ENCODE measurements around the gene SMARCD2.

SMARCD2 gene

GRCh38 chr17:63830904-63831491, 11.5 kb downstream of the SMARCD2 start:
- no peak for DNase-seq

GRCh38 chr17:63830278-63830677, 12.2 kb downstream of the SMARCD2 start:
- DNase-seq: no peak

DNA sequence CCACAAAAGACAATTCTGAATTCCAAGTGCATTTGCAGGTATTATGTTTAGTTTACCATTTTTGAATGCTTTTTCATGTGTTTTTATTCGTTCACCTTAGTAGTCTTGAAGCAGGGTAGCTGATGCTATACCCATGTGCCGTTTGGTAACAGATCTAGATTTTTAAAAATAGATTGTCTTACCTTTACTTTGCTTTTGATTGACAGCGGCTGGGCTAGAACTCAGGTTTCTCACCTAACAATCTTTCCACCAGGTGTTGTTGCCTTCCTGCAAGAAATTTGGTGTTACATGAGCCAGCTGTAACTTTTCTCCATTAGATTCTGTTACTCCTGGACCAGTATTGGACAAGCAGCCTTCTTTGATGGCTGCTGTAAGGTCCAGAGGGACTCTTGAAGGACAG, 13.5 kb downstream of the SMARCD2 start:
- no peak for DNase-seq

DNA sequence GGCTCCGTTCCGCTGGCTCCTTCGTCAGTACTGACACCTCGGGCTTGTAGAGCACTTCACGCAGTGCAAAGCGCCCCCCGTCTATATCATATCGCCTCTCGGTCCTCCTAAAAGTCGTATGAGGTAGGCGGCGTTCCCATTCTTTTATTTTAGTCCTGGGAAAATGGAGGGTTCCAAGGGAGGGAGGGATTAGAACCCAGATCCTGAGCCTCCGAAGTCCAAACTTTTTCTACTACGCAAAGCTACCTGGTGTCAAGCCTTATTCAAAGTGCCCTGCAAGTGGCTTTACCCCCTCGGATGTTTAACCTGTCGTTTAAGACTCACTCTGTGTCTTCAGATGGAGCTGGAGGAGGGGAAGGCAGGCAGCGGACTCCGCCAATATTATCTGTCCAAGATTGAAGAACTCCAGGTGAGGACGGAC, 14.7 kb downstream of the SMARCD2 start:
- no peak for DNase-seq

DNA sequence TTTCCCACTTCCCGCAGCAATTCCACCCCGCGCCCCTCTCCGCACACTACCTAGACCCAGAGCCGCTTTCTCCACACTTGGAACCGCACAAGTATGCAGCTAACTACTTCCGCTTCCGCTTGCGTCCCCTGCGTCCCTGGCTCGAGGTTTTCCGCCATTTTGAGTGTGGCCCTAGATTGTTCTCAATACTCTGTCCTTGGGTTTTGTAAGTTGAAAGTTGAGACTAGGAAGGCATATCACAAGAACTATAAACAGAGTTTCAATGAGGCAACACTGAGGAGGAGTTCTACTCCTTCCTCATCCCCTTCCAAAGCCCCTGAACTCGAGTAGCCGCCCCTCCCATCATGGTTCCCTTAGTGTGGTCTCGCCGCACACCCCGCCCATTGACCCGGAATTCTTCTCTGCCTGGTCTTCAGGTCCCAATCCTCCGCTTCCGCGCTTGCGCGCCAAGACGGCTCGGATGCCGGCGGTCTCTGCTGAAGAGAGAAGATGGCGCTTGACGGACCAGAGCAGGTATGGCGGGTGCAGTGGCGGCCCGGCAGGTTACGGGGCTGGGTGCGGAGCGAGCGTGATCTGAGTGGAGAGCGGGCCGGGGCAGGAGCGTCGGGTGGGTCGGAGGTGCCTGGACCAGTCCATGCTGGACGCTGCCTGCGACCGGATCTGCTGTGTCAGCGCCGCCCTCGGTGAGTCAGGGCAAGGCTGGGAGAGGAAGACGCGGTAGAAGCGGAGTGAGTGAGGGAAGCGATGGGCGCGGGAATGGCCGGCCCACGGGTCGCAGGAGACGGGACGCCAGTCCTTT, 15.3 kb downstream of the SMARCD2 start, which contains the start of the genes FTSJ3 and PSMC5:
TSS of gene FTSJ3 (minus strand) at position 662 of the 799 bp plus-strand sequence. CDS start 761 bp downstream, outside the sequence.
TSS of gene PSMC5 (plus strand) at position 430 of the 799 bp plus-strand sequence. CDS start at position 490, 60 bp downstream.
- DNase-seq: peak; percentile 92

DNA sequence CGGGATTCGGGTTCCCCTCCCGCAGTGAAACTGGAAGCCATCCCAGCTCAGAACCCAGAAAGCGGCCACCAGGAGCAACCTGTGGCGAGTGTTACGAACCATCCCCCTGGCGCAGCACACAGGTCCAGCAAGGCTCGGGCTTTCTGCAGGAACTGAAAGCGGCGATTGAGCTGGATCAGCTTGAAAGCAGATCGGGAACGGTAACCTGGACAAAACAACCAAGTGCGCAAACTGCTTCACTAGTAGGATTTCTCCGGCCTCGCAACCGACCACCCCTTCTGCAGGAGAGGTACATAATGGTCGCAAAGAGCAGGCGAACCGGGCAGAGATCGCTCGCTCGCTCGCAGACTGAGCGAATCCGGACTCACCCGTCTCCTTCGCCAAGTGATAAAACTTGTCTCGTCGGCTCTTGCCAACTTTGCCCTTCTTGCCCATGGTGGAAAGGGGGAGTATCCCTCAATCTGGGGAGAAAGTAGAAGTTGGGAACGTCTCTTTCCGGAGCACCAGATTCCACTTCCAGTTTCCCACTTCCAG, 15.9 kb downstream of the SMARCD2 start:
- DNase-seq: no peak

GRCh38 chr17:63824362-63824761, 18.1 kb downstream of the SMARCD2 start:
- no peak for DNase-seq

DNA sequence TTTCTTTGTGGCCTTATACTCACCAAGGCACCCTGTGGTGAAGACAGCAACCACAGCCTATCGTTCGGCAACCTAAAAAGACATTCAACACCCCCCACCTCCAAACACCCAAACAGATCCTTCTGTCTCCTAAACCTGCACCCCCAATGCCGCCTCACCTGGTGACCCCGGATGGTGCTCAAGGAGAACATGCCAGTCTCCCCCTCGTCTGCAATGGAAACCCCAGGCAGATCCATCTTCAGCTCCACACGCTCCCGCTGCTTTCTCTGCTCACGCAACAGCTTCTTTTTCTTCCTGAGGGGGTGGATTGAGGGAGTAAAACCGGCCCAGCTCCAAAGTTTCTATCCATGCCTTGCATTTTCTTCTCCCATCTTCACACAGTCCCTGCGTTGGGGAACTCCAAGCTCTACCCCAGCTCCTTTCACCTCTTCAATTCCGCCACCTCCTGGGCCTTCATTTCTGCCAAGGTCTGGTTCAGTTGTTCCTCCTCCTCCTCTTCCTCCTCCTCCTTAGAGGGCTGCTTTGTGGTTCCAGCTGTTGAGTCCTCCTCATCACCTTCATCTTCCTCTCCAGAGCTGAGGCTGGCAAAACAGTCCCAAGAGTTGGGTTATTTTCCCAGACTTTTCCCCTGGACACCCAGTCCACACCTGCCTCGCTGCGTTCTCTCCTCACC, 18.7 kb downstream of the SMARCD2 start:
- no peak for DNase-seq

DNA sequence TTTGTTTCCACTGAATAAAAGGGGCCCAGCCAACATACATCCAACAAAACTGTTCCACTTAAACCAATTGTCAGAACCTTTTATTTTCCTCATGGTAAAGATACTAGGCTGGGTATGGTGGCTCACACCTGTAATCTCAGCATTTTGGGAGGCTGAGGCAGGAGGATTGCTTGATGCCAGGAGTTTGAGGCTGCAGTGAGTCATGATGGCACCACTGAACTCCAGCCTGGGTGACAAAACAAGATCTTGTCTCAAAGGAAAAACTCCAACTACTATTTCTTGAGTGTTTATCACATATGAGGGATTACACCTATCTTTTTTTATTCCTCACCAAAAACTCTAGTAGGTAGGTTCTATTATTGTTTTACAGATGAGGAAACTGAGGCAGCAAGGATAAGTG, 19.9 kb downstream of the SMARCD2 start:
- DNase-seq: no peak

DNA sequence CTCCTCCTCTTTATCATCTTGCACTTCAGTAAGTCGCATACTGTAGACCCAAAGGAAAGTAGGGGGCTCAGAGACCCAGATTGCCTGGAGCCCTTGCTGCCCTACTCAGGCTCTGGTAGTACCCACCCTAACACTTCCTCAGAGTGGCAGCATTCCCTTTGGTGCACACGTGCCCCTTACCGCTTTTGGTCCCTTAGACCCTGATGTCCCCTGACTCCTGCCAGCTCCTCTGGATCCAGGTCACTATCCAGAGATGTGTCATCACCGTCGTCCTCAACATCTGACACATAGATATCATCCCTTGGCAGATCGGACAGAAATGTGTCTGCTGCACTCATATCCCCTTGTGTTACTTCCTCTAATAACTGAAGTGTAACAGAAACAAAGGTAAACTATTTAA, 20.7 kb downstream of the SMARCD2 start:
- DNase-seq: no peak

DNA sequence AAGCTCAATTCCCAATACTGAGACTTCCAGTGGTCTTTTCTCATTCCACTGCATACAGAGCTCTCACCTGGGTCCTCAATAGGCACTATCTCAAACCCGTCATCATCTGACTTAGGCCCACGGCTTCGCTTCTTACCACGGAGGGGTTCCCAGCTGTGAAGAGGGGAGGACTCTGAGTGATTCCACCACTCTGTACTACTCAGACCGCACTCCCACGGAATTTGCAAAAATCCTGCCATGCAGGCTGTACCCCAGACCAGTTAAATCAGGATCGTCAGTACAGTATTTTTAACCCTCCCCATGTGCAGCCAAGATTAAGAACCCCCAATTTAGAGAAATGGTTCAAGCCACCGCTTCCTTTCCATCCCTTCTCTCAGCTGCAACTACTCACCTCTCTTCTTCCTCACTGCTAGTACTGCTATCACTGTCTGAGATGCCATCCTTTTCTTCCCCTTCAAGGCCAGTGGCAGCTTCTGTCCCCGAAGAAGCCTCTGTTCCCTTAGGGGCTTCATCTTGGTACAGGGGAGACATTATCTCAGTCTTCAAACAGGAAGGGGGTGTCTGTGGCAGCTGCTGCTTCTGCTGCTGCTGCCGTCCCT, 21.4 kb downstream of the SMARCD2 start:
- DNase-seq: no peak

DNA sequence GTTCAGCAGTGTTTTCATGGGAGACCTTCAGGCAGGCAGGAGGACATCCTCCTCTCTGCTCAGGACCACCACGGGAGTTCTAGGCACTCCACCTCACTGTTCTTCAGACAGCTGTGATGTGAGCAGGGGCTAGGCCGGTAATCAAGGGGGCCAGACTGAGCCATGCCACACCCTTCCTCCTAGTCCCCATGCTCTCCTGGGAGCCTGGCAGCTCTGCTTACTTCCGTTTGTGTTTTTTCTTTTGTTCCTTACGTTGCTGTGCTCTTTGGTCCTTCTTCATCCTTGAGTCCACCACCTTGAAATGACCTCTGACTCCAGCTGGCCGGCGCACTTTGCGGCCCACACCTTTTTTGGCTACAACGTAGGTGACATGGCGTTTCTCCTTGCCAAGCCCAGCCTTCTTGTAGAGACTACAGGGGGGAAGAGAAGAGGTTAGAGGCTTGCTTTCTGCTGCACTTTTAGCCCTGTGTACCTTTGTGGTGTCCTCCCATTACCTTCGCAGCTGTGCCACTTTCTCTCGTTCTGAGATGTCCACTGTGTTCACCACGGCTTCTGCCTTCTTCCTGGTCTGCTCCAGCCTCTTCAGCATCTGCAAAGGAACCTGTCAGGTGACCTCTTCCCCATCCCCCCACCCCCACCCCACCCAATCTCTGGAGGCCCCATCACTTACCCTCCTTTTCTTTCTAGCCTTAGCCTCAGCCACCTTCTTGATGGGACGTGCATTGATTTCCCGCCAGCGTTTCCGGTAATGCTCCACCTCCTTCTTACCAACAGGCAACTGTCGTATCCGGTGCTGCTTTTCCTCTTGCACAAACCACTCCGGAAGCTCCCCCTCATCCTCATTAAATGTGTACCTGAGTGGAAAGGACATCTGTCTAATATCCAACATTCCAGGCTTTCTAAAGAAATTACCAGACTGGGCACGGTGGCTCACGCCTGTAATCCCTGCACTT, 22.6 kb downstream of the SMARCD2 start:
- no peak for DNase-seq

DNA sequence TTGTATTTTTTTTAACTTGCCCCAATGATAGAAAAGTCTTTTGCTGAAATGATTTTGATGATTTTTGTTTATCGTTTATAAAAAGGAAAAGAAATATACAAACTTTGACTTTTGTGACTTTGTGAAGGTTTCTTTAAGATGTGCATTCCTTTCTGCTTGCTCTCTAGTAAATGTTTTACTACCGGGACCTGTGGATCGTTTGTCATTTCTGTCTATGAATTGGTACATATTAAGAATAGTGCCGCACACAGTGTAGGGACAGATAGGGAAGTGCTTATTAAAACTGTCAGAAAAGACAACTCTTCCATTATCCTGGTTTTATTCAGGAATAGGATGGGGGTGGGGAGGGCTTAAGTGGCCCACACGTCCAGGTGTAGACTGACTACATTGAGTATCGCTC, 23.4 kb downstream of the SMARCD2 start:
- no peak for DNase-seq

DNA sequence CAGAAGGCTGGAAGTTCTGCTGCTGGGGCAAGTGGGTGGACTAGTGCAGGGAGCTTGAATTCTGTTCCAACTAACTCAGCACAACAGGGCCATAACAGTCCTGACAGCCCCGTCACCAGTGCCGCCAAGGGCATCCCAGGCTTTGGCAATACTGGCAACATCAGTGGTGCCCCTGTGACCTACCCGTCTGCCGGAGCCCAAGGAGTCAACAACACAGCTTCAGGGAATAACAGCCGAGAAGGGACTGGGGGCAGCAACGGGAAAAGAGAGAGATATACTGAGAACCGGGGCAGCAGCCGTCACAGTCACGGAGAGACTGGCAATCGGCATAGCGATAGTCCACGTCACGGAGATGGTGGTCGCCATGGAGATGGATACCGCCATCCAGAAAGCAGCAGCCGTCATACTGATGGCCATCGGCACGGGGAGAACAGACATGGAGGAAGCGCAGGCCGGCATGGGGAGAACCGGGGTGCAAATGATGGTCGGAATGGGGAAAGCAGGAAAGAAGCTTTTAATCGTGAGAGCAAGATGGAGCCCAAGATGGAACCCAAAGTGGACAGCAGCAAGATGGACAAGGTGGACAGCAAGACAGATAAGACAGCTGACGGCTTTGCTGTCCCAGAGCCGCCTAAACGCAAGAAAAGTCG, 24.6 kb downstream of the SMARCD2 start:
- DNase-seq: no peak

- no peak for DNase-seq
Measured at GRCh38 chr17:63816669-63817068, 25.8 kb downstream of the SMARCD2 start.

DNA sequence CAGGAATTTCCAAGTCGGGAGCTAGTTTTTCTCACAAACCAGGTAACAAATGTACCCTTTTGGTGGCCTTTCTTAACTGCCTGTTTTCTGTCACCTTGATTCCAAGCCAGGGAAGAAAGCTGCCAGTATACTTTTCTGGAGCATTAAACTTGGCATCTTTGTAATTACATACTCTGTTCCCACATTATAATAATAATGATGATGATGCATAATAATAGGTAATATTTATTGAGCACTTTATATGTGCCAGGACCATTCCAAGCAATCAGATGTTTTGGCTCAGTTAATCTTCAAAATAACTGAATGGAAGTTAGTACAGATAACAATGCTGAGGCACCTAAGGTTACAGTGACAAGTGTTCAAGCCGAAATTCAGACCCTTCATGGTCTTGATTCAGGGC, 26.4 kb downstream of the SMARCD2 start:
- DNase-seq: no peak

- no peak for DNase-seq
Measured at GRCh38 chr17:63809970-63810369, 32.5 kb downstream of the SMARCD2 start.

- no peak for DNase-seq
Measured at GRCh38 chr17:63805591-63805990, 36.9 kb downstream of the SMARCD2 start.

GRCh38 chr17:63804328-63804727, 38.2 kb downstream of the SMARCD2 start:
- DNase-seq: no peak

- DNase-seq: no peak
Measured at GRCh38 chr17:63800783-63801182, 41.7 kb downstream of the SMARCD2 start.

DNA sequence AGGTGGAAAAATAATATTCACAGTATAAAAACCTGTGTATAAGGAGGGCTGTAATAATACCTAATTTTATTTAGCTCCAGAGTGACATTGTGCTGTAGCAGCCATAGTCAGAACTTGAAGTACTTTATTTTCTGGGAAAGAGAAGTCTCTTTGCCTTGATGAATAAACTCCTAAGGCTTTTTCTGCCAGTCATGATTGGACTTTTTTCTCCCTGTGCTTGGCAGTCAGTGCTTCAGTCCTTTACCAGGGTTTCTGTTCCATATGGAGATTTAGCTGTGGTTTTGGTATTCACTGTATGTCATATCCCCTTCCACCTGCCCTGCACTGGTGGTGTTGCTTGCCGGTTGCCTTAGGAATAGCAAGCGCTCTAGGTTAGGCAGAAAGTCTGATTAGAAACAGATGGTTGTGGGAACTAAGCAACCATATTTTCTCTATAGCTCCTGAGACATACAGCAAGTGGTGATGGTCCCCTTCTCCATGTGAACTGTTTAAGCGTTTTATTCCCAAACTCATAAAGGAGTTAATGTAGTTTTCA, 43.8 kb downstream of the SMARCD2 start:
- no peak for DNase-seq

All from NCI-H1930 (cell line).